Activated naive CD8-positive, alpha-beta T cell treated with anti-CD3 and anti-CD28 coated beads, Interleukin-2, amount 10 ng/mL, durations not matched to agents 7 days and 5 days (primary cell): ENCODE measurements around the gene KRTAP3-3. TPM values are rescaled to one million over a fixed set of nuclear protein-coding genes. Genes with fewer than 3 reads are reported as not detected.
"Not testable (repeated sequence)": the region's sequence is repeated elsewhere in the genome, so short reads cannot be mapped to it uniquely, and the experiment has no call there.

Source experiments
- ATAC-seq: fragments of 150-1000 bp; cut with Tn5 transposase; one replicate; pipeline ENCODE4 v1.10.0; 2021; ENCODE audit warnings: low read depth, moderate library complexity
- POLR2A ChIA-PET: fragments of 350-600 bp; sonication (Branson Sonifier 250); formaldehyde crosslinking; loops from one replicate; lab custom pipeline; 2021; ENCODE audit warnings: antibody characterized with exemption; lab: Charles Lee
- DNase-seq: peaks from one replicate; pipeline ENCODE4 v3.0.0; 2021
- H3K27ac Mint-ChIP-seq: one replicate; pipeline ENCODE4 v1.8.0; 2022; ENCODE audit warnings: mild to moderate bottlenecking, mixed read lengths
- H3K27me3 Mint-ChIP-seq: one replicate; pipeline ENCODE4 v1.8.0; 2022; ENCODE audit warnings: mild to moderate bottlenecking, moderate library complexity, mixed read lengths
- H3K36me3 Mint-ChIP-seq: one replicate; pipeline ENCODE4 v1.8.0; 2021; ENCODE audit warnings: mild to moderate bottlenecking, mixed read lengths
- H3K4me1 Mint-ChIP-seq: one replicate; pipeline ENCODE4 v1.8.0; 2021; ENCODE audit warnings: mixed read lengths
- H3K4me3 Mint-ChIP-seq: one replicate; pipeline ENCODE4 v1.8.0; 2022; ENCODE audit warnings: mild to moderate bottlenecking, moderate library complexity, mixed read lengths
- H3K9me3 Mint-ChIP-seq: one replicate; pipeline ENCODE4 v1.8.0; 2021; ENCODE audit warnings: mixed read lengths
- total RNA-seq, 2 experiments: library from RNA; stranded (reverse); gene quantifications; one replicate each; pipeline ENCODE4 v1.2.3, GENCODE V29; 2021

KRTAP3-3 gene
- total RNA-seq, 2 experiments from 2014 or later: not detected

DNA sequence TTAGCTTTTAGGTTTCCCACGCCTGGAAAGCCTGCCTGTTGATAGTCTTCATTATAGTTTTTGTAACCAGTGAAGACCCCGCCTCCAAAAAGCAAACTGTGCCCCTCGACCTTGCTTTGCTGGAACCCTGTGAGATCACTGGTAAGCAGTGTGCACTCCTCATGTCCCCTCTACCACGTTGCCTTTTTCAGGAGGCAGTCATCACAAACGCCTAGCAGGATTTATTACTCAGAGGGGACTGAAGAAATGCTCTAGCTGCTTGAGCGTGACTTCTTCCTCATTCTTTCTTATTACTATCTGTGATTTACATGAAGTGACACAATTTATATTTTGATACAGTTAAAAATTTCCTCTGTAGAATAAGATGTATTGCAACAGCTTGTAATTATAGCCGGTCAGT is 21.5 kb upstream of the KRTAP3-3 start:
- Mint-ChIP-seq H3K27me3 (peaks cover 2% of the 10 kb centered on the region), H3K4me1 (no peaks in the 10 kb centered on the region), H3K9me3 (no peaks in the 10 kb centered on the region), H3K27ac (no peak overlapping the region), H3K36me3 (no peaks in the 10 kb centered on the region), H3K4me3 (no peak overlapping the region)
- ATAC-seq (no peak), DNase-seq (no peak)
- POLR2A ChIA-PET: no interaction called here

DNA sequence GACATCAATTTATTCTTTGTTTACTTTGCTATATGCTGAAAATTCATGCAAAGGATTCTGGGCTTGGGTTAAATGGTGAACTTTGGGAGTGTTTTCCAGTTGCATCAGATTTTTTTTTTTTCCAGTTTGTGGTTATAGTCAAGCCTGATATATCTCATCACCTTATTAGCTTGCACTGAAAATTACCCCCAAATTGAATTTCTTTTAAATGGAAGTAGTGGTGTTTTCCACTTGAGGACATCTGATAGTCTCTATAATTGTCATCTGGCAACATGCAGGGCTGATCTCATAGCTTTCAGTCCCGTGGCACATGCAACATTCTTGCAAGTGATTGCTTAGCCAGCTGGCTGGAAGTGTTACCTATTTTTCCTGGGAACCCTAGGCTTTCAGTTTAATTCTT is 19.6 kb upstream of the KRTAP3-3 start:
- Mint-ChIP-seq H3K36me3 (no peaks in the 10 kb centered on the region), H3K27me3 (peaks cover 2% of the 10 kb centered on the region), H3K27ac (no peak overlapping the region), H3K4me1 (no peaks in the 10 kb centered on the region), H3K4me3 (no peak overlapping the region), H3K9me3 (no peaks in the 10 kb centered on the region)
- ATAC-seq (no peak), DNase-seq (no peak)
- POLR2A ChIA-PET: no interaction called here

DNA sequence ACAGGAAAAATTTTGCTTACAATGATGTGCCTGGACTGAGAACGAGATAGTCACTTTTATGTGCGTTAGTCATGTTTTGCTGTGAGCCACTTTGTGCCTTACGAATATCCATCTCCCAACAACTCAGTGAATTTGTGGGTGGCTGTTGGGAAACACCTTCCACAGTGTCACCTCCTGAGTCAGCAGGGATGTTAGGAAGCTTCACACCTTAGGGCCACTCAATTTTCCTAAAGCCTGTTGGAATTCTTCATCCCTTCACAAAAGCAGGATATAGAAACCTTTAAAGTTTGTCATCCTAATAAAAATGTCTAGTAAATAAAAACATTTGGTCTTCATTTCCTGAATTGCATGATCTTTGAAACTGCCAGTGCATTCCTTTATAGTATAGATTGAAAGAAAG is 19.2 kb upstream of the KRTAP3-3 start:
- POLR2A ChIA-PET: no interaction called here
- Mint-ChIP-seq H3K4me1 (no peaks in the 10 kb centered on the region), H3K9me3 (no peaks in the 10 kb centered on the region)

DNA sequence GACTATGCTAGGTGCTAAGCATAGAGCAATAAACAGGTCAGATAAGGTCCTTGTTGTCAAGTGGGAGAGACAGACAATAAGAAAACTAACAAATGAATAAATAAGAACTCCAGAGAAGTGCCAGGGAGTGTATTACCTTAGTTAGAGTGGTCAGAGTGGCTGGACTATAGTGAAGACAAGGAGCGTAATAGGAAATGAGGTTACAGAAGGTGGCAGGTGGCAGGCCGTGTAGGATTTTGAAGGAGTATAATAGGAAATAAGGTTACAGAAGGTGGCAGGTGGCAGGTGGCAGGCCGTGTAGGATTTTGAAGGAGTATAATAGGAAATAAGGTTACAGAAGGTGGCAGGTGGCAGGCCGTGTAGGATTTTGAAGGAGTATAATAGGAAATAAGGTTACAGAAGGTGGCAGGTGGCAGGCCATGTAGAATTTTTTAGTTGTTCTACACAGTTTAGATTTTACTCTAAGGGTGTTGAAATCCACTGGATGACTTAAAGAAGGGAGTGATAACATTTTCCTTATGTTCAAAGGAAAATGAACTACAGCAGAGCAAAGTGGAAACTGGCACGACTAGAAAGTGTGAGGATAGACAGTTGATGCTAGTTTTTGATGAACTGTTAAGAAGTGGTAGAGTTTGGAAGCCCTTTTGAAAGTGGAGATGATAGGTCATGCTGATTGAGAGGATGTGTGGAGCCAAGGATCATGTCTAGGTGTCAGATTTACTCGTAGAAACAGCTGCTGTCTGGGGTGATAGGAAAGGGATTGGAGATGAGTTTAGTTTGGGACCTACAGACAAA is 18.6 kb upstream of the KRTAP3-3 start:
- ATAC-seq (no peak), DNase-seq (no peak)
- no peaks in the 10 kb centered on the region for H3K36me3 Mint-ChIP-seq
- no peak overlapping the region for H3K27ac Mint-ChIP-seq
- POLR2A ChIA-PET: no interaction called here
- H3K4me1 Mint-ChIP-seq: no peaks in the 10 kb centered on the region
- peaks cover 2% of the 10 kb centered on the region for H3K27me3 Mint-ChIP-seq
- no peak overlapping the region for H3K4me3 Mint-ChIP-seq
- no peaks in the 10 kb centered on the region for H3K9me3 Mint-ChIP-seq

More for the DNA sequence above, 19.2 kb upstream of the KRTAP3-3 start:
- DNase-seq (no peak), ATAC-seq (no peak)
- Mint-ChIP-seq H3K27me3 (peaks cover 2% of the 10 kb centered on the region), H3K27ac (no peak overlapping the region), H3K36me3 (no peaks in the 10 kb centered on the region), H3K4me3 (no peak overlapping the region)

DNA sequence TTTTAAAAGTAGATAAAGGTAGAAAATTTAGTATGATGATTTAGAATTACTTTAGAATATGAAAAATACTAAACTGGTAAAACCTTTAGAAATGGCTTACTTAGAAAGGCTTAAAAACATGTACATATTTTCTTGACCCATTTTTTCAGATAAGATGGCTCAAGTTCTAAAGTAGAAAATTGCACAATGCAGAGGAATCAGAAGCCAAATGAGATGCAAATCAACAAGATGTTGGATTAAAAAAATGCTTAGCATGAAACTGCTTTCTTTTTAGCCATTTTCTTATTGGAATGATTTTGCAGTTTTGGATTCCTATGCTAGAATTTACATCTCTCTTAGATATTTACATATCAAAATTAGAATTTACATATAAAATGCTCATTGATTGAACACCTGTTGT is 16.5 kb upstream of the KRTAP3-3 start:
- Mint-ChIP-seq H3K27me3 (peaks cover 2% of the 10 kb centered on the region), H3K9me3 (no peaks in the 10 kb centered on the region), H3K27ac (no peak overlapping the region), H3K36me3 (no peaks in the 10 kb centered on the region), H3K4me3 (no peak overlapping the region), H3K4me1 (no peaks in the 10 kb centered on the region)
- DNase-seq: no peak
- POLR2A ChIA-PET: no interaction called here
- no peak for ATAC-seq

DNA sequence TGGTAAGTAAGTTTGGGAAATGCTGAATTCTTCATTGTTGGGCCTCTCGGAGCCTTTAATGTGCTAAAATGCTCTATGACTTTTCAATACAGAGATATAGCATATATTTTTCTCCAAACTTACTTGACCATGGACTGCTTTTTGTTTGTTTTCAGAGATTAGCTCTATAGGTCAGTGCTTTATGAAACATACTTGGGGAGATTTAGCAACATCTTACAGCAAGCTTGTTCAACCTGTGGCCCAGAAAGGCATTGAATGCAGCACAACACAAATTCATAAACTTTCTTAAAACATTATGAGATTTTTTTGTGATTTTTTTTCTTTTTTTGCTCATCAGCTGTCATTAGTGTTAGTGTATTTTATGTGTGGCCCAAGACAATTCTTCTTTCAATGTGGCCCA is 16.0 kb upstream of the KRTAP3-3 start:
- POLR2A ChIA-PET: no interaction called here
- H3K4me3 Mint-ChIP-seq: no peak overlapping the region

DNA sequence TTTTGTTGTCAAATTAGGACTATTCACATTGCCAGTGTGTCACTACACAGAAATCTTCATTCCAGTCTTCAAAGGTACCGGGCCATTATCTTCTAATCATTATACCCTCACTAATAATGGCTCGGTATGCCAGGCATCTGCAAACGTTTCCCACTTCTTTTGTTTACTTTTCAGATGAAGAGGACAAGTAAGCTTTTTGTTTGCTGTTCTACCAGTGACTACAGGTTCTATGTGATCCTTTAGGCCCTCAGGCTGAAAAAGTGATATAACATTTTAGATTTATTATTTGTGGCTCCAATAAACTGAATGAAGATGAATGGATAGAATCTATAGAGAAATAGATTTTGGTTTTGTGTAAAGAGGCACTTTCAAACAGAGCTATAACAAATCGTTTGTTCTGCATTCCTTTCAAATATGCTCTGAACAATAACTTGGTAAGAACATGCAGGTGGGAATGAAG is 15.4 kb upstream of the KRTAP3-3 start:
- POLR2A ChIA-PET: no interaction called here
- Mint-ChIP-seq H3K4me3 (no peak overlapping the region), H3K9me3 (no peaks in the 10 kb centered on the region), H3K4me1 (no peaks in the 10 kb centered on the region), H3K36me3 (no peaks in the 10 kb centered on the region), H3K27me3 (peaks cover 1% of the 10 kb centered on the region), H3K27ac (no peak overlapping the region)
- DNase-seq: no peak
- ATAC-seq: no peak

More for the DNA sequence above, 16.0 kb upstream of the KRTAP3-3 start:
- no peak for DNase-seq
- no peak for ATAC-seq
- H3K9me3 Mint-ChIP-seq: no peaks in the 10 kb centered on the region
- H3K27me3 Mint-ChIP-seq: peaks cover 2% of the 10 kb centered on the region
- H3K36me3 Mint-ChIP-seq: no peaks in the 10 kb centered on the region
- H3K4me1 Mint-ChIP-seq: no peaks in the 10 kb centered on the region
- no peak overlapping the region for H3K27ac Mint-ChIP-seq

DNA sequence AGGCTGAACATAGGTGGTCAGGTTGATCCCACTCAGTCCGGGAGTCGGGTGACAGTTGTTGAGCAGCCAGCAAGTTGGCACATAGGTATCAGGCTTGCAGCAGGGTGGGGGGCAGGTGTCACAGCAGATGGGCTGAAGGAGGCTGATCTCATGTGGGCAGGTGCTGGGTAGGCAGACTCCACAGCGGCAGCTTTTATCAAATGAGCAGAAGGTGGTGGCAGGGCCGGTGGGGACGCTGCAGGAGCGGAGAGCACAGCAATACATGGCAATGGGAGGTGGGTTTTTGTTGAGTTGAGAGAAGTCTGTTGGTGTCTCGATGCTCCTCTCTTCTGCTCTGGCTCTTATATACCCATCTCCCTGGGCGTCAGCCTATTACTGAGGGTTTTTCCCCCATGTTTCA is 14.8 kb upstream of the KRTAP3-3 start, which contains the start of gene KRTAP3-1:
Gene KRTAP3-1, minus strand, starts transcription at position 318 of the 400 bp plus-strand sequence. Its CDS starts 54 bp downstream, at position 264.
- Mint-ChIP-seq H3K4me1 (no peaks in the 10 kb centered on the region), H3K9me3 (no peaks in the 10 kb centered on the region), H3K27ac (no peak within 1 kb of the TSS), H3K4me3 (no peak within 1 kb of the TSS), H3K27me3 (peaks cover 4% of the 10 kb centered on the region), H3K36me3 (no peaks in the 10 kb centered on the region)
- POLR2A ChIA-PET: no interaction called here
- ATAC-seq (no peak), DNase-seq (no peak)

DNA sequence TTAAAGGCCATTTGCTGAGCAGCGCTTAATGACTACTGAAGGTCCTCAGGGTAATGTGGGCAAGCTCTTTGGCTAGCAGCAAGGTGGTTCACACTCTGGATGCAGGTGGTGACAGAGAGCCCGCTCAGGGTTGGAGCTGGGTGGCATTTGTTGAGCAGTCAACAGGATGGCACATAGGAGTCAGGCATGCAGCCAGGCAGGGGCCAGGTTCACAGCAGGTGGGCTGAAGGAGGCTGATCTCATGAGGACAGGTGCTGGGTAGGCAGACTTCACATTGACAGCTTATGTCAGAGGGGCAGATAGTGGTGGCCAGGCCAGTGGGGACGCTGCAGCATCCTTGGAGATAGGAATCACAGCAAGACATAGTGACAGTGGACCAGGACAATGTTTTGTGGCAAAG is 10.4 kb upstream of the KRTAP3-3 start:
- Mint-ChIP-seq H3K4me3 (no peak overlapping the region), H3K27me3 (peaks cover 7% of the 10 kb centered on the region), H3K27ac (no peak overlapping the region), H3K36me3 (no peaks in the 10 kb centered on the region), H3K4me1 (no peaks in the 10 kb centered on the region), H3K9me3 (no peaks in the 10 kb centered on the region)
- DNase-seq: no peak
- no peak for ATAC-seq
- POLR2A ChIA-PET: no interaction called here

DNA sequence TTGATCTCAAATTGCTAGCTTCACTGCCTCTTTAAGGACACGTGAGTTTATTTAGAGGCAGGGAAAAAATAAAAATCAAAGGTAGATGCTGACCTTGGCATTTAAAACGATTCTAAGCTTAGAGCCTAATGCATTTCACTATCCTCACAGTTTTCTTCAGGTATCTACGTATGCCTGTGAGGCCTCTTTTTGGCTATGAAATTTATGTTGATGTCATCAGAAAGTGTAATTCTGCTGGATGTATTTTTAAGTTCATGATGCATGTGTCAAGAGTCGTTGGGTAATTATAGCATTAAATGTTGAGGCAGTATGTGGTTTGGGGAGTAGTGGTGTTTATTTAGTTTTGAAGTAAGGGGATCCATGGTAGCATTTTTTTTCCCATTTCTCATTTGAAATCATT is 10.0 kb upstream of the KRTAP3-3 start:
- no peak for DNase-seq
- Mint-ChIP-seq H3K36me3 (no peaks in the 10 kb centered on the region), H3K27me3 (peaks cover 11% of the 10 kb centered on the region), H3K27ac (no peak overlapping the region), H3K4me1 (no peaks in the 10 kb centered on the region), H3K9me3 (no peaks in the 10 kb centered on the region), H3K4me3 (no peak overlapping the region)
- no peak for ATAC-seq
- POLR2A ChIA-PET: no interaction called here

DNA sequence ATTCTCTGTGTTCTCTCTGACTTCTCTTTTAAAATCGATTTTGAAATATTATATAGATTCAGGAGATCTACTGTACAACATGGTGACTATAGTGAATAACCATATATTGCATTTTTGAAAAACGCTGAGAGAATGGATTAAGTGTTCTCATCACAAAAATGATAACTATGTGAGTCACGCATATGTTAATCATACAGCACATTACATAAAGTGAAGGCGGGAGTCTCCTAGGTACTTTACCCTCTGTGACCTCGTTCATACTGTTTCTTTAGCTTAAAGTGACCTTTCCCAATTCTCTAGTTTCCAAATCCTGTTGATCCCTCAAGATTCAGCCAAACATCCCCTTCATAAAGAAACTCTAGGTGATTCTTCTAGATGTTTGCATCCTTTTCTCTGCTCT is 8.8 kb upstream of the KRTAP3-3 start:
- peaks cover 12% of the 10 kb centered on the region for H3K27me3 Mint-ChIP-seq
- POLR2A ChIA-PET: no interaction called here
- no peak for ATAC-seq
- H3K36me3 Mint-ChIP-seq: no peaks in the 10 kb centered on the region
- no peaks in the 10 kb centered on the region for H3K9me3 Mint-ChIP-seq
- no peak overlapping the region for H3K27ac Mint-ChIP-seq
- no peaks in the 10 kb centered on the region for H3K4me1 Mint-ChIP-seq
- DNase-seq: no peak
- H3K4me3 Mint-ChIP-seq: no peak overlapping the region

DNA sequence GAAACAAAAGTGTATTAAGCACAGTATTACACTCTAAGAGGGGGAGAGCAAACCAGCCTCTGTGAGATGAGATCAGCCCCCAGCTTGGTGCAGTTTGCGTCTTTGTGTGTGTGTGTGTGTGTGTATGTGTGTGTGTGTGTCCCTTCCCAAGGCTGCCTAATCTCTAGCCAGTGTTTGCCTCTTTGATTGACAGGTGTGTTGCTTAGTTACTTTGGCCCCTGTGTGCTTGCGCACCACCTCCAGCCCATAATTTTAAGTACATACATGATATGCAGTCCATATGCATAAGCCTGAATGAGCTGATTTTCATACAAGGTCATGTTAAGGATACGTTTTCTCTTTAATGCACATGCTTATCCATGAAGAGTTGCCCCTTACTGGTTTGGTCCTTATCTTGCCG is 7.8 kb upstream of the KRTAP3-3 start:
- Mint-ChIP-seq H3K9me3 (no peaks in the 10 kb centered on the region), H3K4me1 (no peaks in the 10 kb centered on the region), H3K27me3 (peaks cover 18% of the 10 kb centered on the region), H3K4me3 (no peak overlapping the region), H3K27ac (no peak overlapping the region), H3K36me3 (no peaks in the 10 kb centered on the region)
- ATAC-seq (no peak), DNase-seq (no peak)
- POLR2A ChIA-PET: no interaction called here

DNA sequence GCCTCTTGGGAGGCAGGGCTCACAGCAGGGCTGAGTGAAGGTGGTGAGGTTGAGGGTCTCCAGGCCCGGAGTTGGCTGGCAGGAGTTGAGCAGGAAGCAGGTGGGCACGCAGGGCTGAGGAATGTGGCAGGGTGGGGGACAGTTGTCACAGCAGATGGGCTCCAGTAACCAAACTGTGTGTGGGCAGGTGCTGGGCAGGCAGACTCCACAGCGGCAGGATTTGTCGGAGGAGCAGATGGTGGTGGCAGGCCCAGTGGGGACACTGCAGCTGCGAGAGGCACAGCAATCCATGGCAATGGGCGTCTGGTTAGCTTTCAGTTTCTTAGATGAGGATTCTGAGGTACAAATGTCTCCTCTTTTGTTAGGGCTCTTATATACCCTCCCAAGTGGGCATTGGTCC is 5.6 kb upstream of the KRTAP3-3 start, which contains the start of gene KRTAP3-2:
Gene KRTAP3-2, minus strand, starts transcription at position 344 of the 400 bp plus-strand sequence. Its CDS starts 53 bp downstream, at position 291.
- H3K9me3 Mint-ChIP-seq, H3K4me3 Mint-ChIP-seq, ATAC-seq, DNase-seq, POLR2A ChIA-PET, H3K36me3 Mint-ChIP-seq, H3K27ac Mint-ChIP-seq, H3K4me1 Mint-ChIP-seq: not testable (repeated sequence)
- H3K27me3 Mint-ChIP-seq: peaks cover 27% of the 10 kb centered on the region

DNA sequence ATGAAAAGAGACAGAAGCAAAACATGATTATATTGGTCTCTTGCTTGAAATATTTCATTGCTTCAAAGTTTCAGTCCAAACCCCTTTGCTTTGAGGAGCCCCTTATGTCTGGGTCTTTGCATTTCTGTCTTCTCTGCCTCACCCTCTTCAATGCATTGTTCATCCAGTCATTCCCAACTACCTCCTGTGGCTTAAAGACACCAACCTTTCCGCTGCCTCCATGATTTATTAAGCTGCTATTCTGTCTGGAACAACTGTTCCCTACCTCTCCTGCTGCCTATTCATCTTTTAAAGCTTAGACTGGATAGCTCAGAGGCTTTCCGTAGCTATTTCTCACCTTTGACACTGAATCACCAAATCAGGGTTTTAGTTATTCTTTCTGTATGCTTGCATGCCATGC is 3.4 kb upstream of the KRTAP3-3 start:
- DNase-seq (no peak), ATAC-seq (no peak)
- peaks cover 27% of the 10 kb centered on the region for H3K27me3 Mint-ChIP-seq
- POLR2A ChIA-PET: no interaction called here
- H3K4me3 Mint-ChIP-seq: no peak overlapping the region
- no peaks in the 10 kb centered on the region for H3K4me1 Mint-ChIP-seq
- no peaks in the 10 kb centered on the region for H3K9me3 Mint-ChIP-seq
- no peaks in the 10 kb centered on the region for H3K36me3 Mint-ChIP-seq
- H3K27ac Mint-ChIP-seq: no peak overlapping the region
